GM19239 (cell line): Measurements from ENCODE around the gene HPS3.
A peak's percentile ranks its signal among the peaks of the same experiment; 100 is the strongest.
"Not testable (repeated sequence)": the region's sequence is repeated elsewhere in the genome, so short reads cannot be mapped to it uniquely, and the experiment has no call there.

Source experiments
- DNase-seq: peaks from one replicate; pipeline ENCODE4 v3.0.0; 2011; ENCODE audit warnings: low spot score; ENCODE audit not compliant: insufficient read length
- FAIRE-seq: peaks from 2 replicates; lab custom pipeline; 2011; peaks lifted over from hg19 to GRCh38; lab: Jason Lieb, UNC

Gene HPS3

GRCh38 chr3:149129326-149130205 is at the start of gene HPS3:
HPS3 (plus strand) TSS chr3:149129638; CDS start chr3:149129724, 86 bp downstream.
- DNase-seq (peak; percentile 74), FAIRE-seq (peak; percentile 72)

GRCh38 chr3:149080011-149080698 is 49.3 kb upstream of the HPS3 start:
- no peak for DNase-seq
- FAIRE-seq: peak; percentile 44

- DNase-seq: no peak
- peak; percentile 26 for FAIRE-seq
Measured at GRCh38 chr3:149080699-149081091, 48.7 kb upstream of the HPS3 start.

GRCh38 chr3:149081772-149082171 is 47.7 kb upstream of the HPS3 start:
- FAIRE-seq (no peak), DNase-seq (no peak)

GRCh38 chr3:149085828-149086231 is 43.6 kb upstream of the HPS3 start:
- FAIRE-seq (peak; percentile 76), DNase-seq (no peak)

GRCh38 chr3:149086232-149086988 is 43.0 kb upstream of the HPS3 start, which contains the start of gene HLTF:
HLTF (minus strand) TSS chr3:149086533; CDS start chr3:149086336, 197 bp downstream.
- peak; percentile 87 for FAIRE-seq
- DNase-seq: peak; percentile 78

GRCh38 chr3:149087208-149087607 is 42.2 kb upstream of the HPS3 start:
- FAIRE-seq (no peak), DNase-seq (no peak)

- no peak for DNase-seq
- FAIRE-seq: no peak
Measured at GRCh38 chr3:149089395-149089794, 40.0 kb upstream of the HPS3 start.

GRCh38 chr3:149090461-149090860 is 39.0 kb upstream of the HPS3 start:
- FAIRE-seq: no peak
- no peak for DNase-seq

GRCh38 chr3:149090907-149091306 is 38.5 kb upstream of the HPS3 start:
- FAIRE-seq (no peak), DNase-seq (no peak)

- DNase-seq (no peak), FAIRE-seq (no peak)
Measured at GRCh38 chr3:149091983-149092382, 37.5 kb upstream of the HPS3 start.

GRCh38 chr3:149095487-149095886 is 34.0 kb upstream of the HPS3 start:
- DNase-seq: no peak

GRCh38 chr3:149097987-149098386 is 31.5 kb upstream of the HPS3 start:
- not testable (repeated sequence) for FAIRE-seq

More at GRCh38 chr3:149095487-149095886, 34.0 kb upstream of the HPS3 start:
- FAIRE-seq: no peak

GRCh38 chr3:149101154-149101553 is 28.3 kb upstream of the HPS3 start:
- FAIRE-seq: no peak
- no peak for DNase-seq

More at GRCh38 chr3:149097987-149098386, 31.5 kb upstream of the HPS3 start:
- not testable (repeated sequence) for DNase-seq

GRCh38 chr3:149101641-149102040 is 27.8 kb upstream of the HPS3 start:
- FAIRE-seq: no peak
- no peak for DNase-seq

- FAIRE-seq (no peak), DNase-seq (no peak)
Measured at GRCh38 chr3:149104484-149104883, 25.0 kb upstream of the HPS3 start.

- FAIRE-seq (no peak), DNase-seq (no peak)
Measured at GRCh38 chr3:149114458-149114857, 15.0 kb upstream of the HPS3 start.

GRCh38 chr3:149115114-149115513 is 14.3 kb upstream of the HPS3 start:
- FAIRE-seq (no peak), DNase-seq (no peak)

- DNase-seq: no peak
- no peak for FAIRE-seq
Measured at GRCh38 chr3:149118724-149119123, 10.7 kb upstream of the HPS3 start.

- no peak for DNase-seq
- no peak for FAIRE-seq
Measured at GRCh38 chr3:149119466-149119865, 10.0 kb upstream of the HPS3 start.
